K562 (cell line): ENCODE measurements around the gene TTL. TPM values are rescaled to one million over a fixed set of nuclear protein-coding genes. Genes with fewer than 3 reads are reported as not detected.

Experiments used
- CC2D1A ChIP-seq: fragments of 450-650 bp; IDR thresholded peaks from 2 replicates; pipeline ENCODE4 v1.6.1; 2017; ENCODE audit warnings: mild to moderate bottlenecking
- CSDE1 ChIP-seq, 2 experiments: fragments of 450-650 bp; IDR thresholded peaks; 2 replicates each; pipeline ENCODE4 v1.6.1; 2016; ENCODE audit warnings: mild to moderate bottlenecking in 1 of 2
- DPF2 ChIP-seq: fragments of 450-650 bp; IDR thresholded peaks from 2 replicates; pipeline ENCODE4 v1.6.1; 2016
- ELF4 ChIP-seq: fragments of 450-650 bp; formaldehyde crosslinking; IDR thresholded peaks from 2 replicates; pipeline ENCODE4 v1.4.0; 2022; ENCODE audit warnings: missing genetic modification characterization
- MECOM ChIP-seq: fragments of 250-450 bp; sonication (Bioruptor Pico); IDR thresholded peaks from 2 replicates; pipeline ENCODE4 v1.8.0; 2022; ENCODE audit warnings: inconsistent platforms
- NCOA6 ChIP-seq: fragments of 450-650 bp; IDR thresholded peaks from 2 replicates; pipeline ENCODE4 v1.6.1; 2017; ENCODE audit warnings: mild to moderate bottlenecking
- NFYB ChIP-seq: IDR thresholded peaks from 2 replicates; pipeline ENCODE4 v1.6.1; 2011; ENCODE audit warnings: mild to moderate bottlenecking, moderate library complexity; ENCODE audit not compliant: insufficient read length; ENCODE audit errors: extremely low read depth
- RBM15 ChIP-seq: fragments of 200-400 bp; formaldehyde crosslinking; IDR thresholded peaks from 2 replicates; pipeline ENCODE4 v1.6.1; 2018; ENCODE audit warnings: mild to moderate bottlenecking, low read length, moderate library complexity; ENCODE audit not compliant: insufficient read depth
- STAG1 ChIP-seq: sonication (generic); formaldehyde crosslinking; IDR thresholded peaks from 2 replicates; pipeline ENCODE4 v1.5.0; 2020; ENCODE audit warnings: missing genetic modification reagents, borderline replicate concordance
- TEAD2 ChIP-seq: fragments of 450-650 bp; IDR thresholded peaks from 2 replicates; pipeline ENCODE4 v1.6.1; 2016; ENCODE audit warnings: missing genetic modification characterization, control low read depth, missing compliant biosample characterization
- USF1 ChIP-seq: sonication (generic); formaldehyde crosslinking; IDR thresholded peaks from 2 replicates; pipeline ENCODE4 v1.9.0; 2022; ENCODE audit warnings: mild to moderate bottlenecking, missing genetic modification reagents
- ZFP30 ChIP-seq: fragments of 250-450 bp; sonication (Bioruptor Pico); IDR thresholded peaks from 2 replicates; pipeline ENCODE4 v1.8.0; 2022; ENCODE audit warnings: moderate library complexity, mild to moderate bottlenecking, inconsistent platforms, borderline replicate concordance
- ZNF76 ChIP-seq: fragments of 250-450 bp; sonication (Bioruptor Pico); IDR thresholded peaks from 2 replicates; pipeline ENCODE4 v1.4.0; 2020; ENCODE audit warnings: mild to moderate bottlenecking, moderate library complexity, borderline replicate concordance
- ZNF830 ChIP-seq: fragments of 250-450 bp; sonication (Bioruptor Pico); IDR thresholded peaks from 2 replicates; pipeline ENCODE4 v1.5.0; 2021; ENCODE audit warnings: mild to moderate bottlenecking
- polyA plus RNA-seq, 8 experiments: library from polyadenylated mRNA; depleted of rRNA in 4 of 8; stranded (reverse) in 5 of 8; unstranded in 3 of 8; fragments of >200 nt; fragmentation: Nextera tagmentation in 2 of 8; fragmentation: Illumina TruSeq in 1 of 8; extraction: Ambion mirVana in 2 of 8; extraction: Trizol in 1 of 8; gene quantifications; 2 replicates each; pipeline versions ENCODE4 v1.2.1 to v1.2.3, GENCODE V29; 2011 to 2014; ENCODE audit warnings: inconsistent platforms in 1 of 8, missing spikeins in 1 of 8
- total RNA-seq, 7 experiments: library from RNA; depleted of rRNA in 6 of 7; stranded (reverse); fragments of >200 nt in 6 of 7; fragmentation: Illumina TruSeq in 2 of 7; extraction: Trizol in 2 of 7; gene quantifications; 2 replicates each; pipeline versions ENCODE4 v1.2.1 to v1.2.3, GENCODE V29; 2011 to 2021; ENCODE audit warnings: low replicate concordance in 1 of 7
- TF ChIP-seq, protein P1 (sequence below): fragments of 250-450 bp; sonication (Bioruptor Pico); IDR thresholded peaks from 2 replicates; pipeline ENCODE4 v1.8.0; 2021; ENCODE audit warnings: moderate library complexity, mild to moderate bottlenecking, inconsistent platforms
- TF ChIP-seq, protein P2 (sequence below): fragments of 450-650 bp; conservative IDR thresholded peaks from 2 replicates; pipeline ENCODE4 v1.6.1; 2016; ENCODE audit warnings: missing genetic modification characterization, low read depth, mild to moderate bottlenecking, missing compliant biosample characterization, moderate library complexity
- TF ChIP-seq, protein P3 (sequence below): sonication (generic); formaldehyde crosslinking; IDR thresholded peaks from 2 replicates; pipeline ENCODE4 v1.8.0; 2022; ENCODE audit warnings: mild to moderate bottlenecking, missing genetic modification reagents
- TF ChIP-seq, protein P4 (sequence below), 2 experiments: fragments of 250-450 bp in 1 of 2; fragments of 450-650 bp in 1 of 2; sonication (Bioruptor Pico) in 1 of 2; IDR thresholded peaks; 2 replicates each; pipeline versions ENCODE4 v1.6.1 to v1.8.0; 2016 to 2021; ENCODE audit warnings: mild to moderate bottlenecking in 2 of 2, moderate library complexity in 2 of 2, missing compliant biosample characterization in 1 of 2, missing genetic modification characterization in 1 of 2
- TF ChIP-seq, protein P5 (sequence below): fragments of 250-450 bp; sonication (Bioruptor Pico); IDR thresholded peaks from 2 replicates; pipeline ENCODE4 v1.4.0; 2020; ENCODE audit warnings: mild to moderate bottlenecking, moderate library complexity, borderline replicate concordance

The TTL gene
- total and polyA plus RNA-seq, 9 of the 15 experiments (the other 6 are each of a cell fraction or from before 2014, with no cell fraction given) = 9.4 to 54.4 (median 34.9) TPM

- TF ChIP-seq USF1 (no peak), STAG1 (no peak), ELF4 (CRISPR knock-in tag) (no peak), RBM15 (no peak), NCOA6 (0 out of 2 replicates have a peak, but pooled peaks have one; percentile 14), DPF2 (no peak), ZNF830 (CRISPR knock-in tag) (no peak), ZNF76 (CRISPR knock-in tag) (no peak), CSDE1 (IDR thresholded peaks at IDR 0.05) (no peak), ZFP30 (CRISPR knock-in tag) (no peak), TEAD2 (tag) (no peak), MECOM (no peak), NFYB (no peak), CC2D1A (no peak)
- TF ChIP-seq, protein P1, sequence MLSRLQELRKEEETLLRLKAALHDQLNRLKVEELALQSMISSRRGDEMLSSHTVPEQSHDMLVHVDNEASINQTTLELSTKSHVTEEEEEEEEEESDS = no peak
- TF ChIP-seq, protein P2, sequence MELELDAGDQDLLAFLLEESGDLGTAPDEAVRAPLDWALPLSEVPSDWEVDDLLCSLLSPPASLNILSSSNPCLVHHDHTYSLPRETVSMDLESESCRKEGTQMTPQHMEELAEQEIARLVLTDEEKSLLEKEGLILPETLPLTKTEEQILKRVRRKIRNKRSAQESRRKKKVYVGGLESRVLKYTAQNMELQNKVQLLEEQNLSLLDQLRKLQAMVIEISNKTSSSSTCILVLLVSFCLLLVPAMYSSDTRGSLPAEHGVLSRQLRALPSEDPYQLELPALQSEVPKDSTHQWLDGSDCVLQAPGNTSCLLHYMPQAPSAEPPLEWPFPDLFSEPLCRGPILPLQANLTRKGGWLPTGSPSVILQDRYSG (tag) = no peak
- TF ChIP-seq, protein P3, sequence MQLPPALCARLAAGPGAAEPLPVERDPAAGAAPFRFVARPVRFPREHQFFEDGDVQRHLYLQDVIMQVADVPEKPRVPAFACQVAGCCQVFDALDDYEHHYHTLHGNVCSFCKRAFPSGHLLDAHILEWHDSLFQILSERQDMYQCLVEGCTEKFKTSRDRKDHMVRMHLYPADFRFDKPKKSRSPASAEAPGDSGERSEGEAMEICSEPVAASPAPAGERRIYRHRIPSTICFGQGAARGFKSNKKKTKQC (CRISPR knock-in tag) = no peak
- TF ChIP-seq, protein P4, sequence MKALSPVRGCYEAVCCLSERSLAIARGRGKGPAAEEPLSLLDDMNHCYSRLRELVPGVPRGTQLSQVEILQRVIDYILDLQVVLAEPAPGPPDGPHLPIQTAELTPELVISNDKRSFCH (CRISPR knock-in tag; IDR thresholded peaks at IDR 0.05) = no peak
- TF ChIP-seq, protein P4 (tag; IDR thresholded peaks at IDR 0.05) = 0 out of 2 replicates have a peak, but pooled peaks have one; percentile 24
- TF ChIP-seq, protein P5, sequence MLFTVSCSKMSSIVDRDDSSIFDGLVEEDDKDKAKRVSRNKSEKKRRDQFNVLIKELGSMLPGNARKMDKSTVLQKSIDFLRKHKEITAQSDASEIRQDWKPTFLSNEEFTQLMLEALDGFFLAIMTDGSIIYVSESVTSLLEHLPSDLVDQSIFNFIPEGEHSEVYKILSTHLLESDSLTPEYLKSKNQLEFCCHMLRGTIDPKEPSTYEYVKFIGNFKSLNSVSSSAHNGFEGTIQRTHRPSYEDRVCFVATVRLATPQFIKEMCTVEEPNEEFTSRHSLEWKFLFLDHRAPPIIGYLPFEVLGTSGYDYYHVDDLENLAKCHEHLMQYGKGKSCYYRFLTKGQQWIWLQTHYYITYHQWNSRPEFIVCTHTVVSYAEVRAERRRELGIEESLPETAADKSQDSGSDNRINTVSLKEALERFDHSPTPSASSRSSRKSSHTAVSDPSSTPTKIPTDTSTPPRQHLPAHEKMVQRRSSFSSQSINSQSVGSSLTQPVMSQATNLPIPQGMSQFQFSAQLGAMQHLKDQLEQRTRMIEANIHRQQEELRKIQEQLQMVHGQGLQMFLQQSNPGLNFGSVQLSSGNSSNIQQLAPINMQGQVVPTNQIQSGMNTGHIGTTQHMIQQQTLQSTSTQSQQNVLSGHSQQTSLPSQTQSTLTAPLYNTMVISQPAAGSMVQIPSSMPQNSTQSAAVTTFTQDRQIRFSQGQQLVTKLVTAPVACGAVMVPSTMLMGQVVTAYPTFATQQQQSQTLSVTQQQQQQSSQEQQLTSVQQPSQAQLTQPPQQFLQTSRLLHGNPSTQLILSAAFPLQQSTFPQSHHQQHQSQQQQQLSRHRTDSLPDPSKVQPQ (CRISPR knock-in tag) = no peak
Measured at GRCh38 chr2:112482309-112483041, 519 bp downstream of the TTL start (continued).
